ENCODE data around the gene ARID5B.

DNA sequence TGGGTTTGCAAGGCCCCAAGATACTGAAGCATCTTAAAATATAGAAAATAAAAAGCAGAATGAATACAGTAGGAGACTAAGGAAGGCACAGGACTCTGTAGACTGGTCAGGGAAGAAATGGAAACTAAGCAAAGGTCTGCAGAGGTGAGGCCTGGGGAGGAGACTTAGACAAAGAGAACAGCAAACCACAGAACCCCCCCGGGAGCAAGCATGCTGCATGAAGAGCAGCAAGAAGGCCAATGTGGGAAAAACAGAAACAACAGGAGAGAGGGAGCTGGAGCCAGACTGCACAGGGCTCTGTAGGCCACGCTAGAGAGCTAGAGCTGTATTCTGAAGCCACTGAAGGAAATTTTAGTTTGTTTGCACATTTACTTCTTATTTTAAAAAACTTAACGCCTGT is 45.7 kb upstream of the ARID5B start:
- TF ChIP-seq, protein P1, sequence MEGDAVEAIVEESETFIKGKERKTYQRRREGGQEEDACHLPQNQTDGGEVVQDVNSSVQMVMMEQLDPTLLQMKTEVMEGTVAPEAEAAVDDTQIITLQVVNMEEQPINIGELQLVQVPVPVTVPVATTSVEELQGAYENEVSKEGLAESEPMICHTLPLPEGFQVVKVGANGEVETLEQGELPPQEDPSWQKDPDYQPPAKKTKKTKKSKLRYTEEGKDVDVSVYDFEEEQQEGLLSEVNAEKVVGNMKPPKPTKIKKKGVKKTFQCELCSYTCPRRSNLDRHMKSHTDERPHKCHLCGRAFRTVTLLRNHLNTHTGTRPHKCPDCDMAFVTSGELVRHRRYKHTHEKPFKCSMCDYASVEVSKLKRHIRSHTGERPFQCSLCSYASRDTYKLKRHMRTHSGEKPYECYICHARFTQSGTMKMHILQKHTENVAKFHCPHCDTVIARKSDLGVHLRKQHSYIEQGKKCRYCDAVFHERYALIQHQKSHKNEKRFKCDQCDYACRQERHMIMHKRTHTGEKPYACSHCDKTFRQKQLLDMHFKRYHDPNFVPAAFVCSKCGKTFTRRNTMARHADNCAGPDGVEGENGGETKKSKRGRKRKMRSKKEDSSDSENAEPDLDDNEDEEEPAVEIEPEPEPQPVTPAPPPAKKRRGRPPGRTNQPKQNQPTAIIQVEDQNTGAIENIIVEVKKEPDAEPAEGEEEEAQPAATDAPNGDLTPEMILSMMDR (conservative IDR thresholded peaks at IDR 0.05; ENCODE audit: low read depth, low read length) = no peak
- TF ChIP-seq POLR2A (IDR thresholded peaks at IDR 0.05; ENCODE audit: low read depth, low read length) (no peak), SMC3 (IDR thresholded peaks at IDR 0.05; ENCODE audit: low read depth, low read length) (no peak), MAFK (IDR thresholded peaks at IDR 0.05; ENCODE audit: low read depth, low read length) (no peak), MXI1 (IDR thresholded peaks at IDR 0.05; ENCODE audit: borderline replicate concordance, low read depth, low read length) (no peak), RAD21 (IDR thresholded peaks at IDR 0.05; ENCODE audit: low read length) (no peak), CEBPB (IDR thresholded peaks at IDR 0.05; ENCODE audit: low read depth, low read length) (no peak), RCOR1 (IDR thresholded peaks at IDR 0.05; ENCODE audit: insufficient replicate concordance, low read length) (no peak), RFX5 (IDR thresholded peaks at IDR 0.05; ENCODE audit: low read depth, low read length) (no peak), BHLHE40 (IDR thresholded peaks at IDR 0.05; ENCODE audit: low read depth, low read length) (no peak)
- TF ChIP-seq, protein P2, sequence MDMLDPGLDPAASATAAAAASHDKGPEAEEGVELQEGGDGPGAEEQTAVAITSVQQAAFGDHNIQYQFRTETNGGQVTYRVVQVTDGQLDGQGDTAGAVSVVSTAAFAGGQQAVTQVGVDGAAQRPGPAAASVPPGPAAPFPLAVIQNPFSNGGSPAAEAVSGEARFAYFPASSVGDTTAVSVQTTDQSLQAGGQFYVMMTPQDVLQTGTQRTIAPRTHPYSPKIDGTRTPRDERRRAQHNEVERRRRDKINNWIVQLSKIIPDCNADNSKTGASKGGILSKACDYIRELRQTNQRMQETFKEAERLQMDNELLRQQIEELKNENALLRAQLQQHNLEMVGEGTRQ (IDR thresholded peaks at IDR 0.05; ENCODE audit: low read depth, low read length) = no peak
- TF ChIP-seq, protein P3, sequence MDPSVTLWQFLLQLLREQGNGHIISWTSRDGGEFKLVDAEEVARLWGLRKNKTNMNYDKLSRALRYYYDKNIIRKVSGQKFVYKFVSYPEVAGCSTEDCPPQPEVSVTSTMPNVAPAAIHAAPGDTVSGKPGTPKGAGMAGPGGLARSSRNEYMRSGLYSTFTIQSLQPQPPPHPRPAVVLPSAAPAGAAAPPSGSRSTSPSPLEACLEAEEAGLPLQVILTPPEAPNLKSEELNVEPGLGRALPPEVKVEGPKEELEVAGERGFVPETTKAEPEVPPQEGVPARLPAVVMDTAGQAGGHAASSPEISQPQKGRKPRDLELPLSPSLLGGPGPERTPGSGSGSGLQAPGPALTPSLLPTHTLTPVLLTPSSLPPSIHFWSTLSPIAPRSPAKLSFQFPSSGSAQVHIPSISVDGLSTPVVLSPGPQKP (IDR thresholded peaks at IDR 0.05; ENCODE audit: borderline replicate concordance, low read depth, low read length) = no peak
